NCI-H146 treated with DMSO at 0.1 percent for 48 hours (cell line): ENCODE results near the gene MRPL20.
A peak's percentile ranks its signal among the peaks of the same experiment; 100 is the strongest.
"Not testable (repeated sequence)": the region's sequence is repeated elsewhere in the genome, so short reads cannot be mapped to it uniquely, and the experiment has no call there.

ENCODE experiments used
- DNase-seq: peaks from one replicate; lab custom pipeline; 2025; ENCODE audit not compliant: unreplicated experiment; lab: John Stamatoyannopoulos, UW

The MRPL20 gene

DNA sequence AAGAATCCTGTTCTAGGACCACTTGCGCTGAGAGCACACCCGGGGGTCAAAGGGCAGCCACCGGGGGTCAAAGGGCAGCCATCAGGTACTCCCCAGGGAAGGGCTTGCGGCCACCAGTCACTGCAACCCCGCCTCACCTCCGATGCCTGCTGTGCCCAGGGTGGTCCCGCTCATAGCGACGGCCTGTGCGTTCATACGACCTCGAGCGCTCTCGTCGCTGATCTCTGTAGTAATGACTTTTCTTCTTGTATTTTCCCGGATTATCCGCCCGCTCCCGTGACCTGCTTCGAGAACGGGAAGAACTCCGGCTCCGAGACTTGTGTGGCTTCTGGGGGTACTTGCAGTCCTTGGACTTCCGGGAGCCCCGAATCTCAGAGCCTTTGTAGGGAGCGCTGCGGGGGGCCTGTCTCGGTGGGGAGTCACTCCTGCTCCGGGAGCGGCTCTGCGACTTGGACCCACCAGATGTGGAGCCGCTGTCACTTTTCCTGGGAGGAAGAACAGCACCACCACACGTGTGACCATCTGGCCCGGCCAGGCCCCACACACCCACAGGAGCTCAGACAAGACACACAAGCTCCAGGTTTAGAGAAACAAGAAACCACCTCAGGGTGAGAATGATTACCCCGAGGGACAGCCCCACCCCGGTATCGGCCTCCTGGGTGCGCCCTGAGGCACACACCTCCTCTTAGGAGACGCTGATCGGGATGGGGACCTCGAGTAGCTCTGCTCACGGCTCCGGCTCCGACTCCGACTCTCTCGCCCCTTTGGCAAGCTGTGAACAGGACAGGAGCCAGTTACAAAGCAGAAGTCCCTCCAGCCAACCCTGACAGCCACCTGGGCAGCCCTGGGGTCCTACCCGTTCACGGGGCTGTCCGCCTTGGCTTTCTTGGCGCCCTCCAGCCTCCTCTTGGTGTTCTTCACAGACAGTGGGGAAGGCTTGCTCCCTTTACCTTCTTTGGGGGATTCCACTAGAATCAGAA is 19.7 kb downstream of the MRPL20 start:
- no peak for DNase-seq

DNA sequence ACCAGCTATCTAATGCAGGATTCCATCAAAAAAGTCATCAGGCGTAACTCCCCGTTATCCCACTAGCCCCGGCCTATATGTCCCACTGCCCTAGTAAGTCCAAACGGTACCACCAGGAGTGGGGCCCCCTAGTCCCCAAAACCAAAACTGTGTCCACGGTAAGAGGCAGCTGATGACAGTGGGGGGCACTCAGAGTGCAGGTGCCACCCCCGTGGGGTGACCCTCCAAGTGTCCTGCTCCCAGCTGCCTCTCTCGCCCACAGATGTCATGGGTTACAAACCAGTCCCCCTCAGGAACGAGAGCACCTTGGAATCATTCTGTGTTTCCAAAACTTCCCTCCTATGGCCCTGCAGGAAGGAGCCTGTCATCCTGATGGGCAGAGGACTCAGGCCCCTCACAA is 21.2 kb downstream of the MRPL20 start:
- no peak for DNase-seq

DNA sequence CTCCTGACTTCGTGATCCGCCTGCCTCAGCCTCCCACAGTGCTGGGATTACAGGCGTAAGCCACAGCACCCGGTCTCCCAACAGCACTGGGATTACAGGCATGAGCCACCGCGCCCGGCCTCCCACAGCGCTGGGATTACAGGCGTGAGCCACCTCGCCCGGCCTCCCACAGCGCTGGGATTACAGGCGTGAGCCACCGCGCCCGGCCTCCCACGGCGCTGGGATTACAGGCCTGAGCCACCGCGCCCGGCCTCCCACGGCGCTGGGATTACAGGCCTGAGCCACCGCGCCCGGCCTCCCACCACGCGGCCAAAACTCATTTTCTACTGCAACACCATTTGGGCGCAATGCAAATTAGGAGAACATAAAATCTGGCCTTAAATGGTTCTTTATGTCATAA is 21.8 kb downstream of the MRPL20 start:
- DNase-seq = not testable (repeated sequence)

DNA sequence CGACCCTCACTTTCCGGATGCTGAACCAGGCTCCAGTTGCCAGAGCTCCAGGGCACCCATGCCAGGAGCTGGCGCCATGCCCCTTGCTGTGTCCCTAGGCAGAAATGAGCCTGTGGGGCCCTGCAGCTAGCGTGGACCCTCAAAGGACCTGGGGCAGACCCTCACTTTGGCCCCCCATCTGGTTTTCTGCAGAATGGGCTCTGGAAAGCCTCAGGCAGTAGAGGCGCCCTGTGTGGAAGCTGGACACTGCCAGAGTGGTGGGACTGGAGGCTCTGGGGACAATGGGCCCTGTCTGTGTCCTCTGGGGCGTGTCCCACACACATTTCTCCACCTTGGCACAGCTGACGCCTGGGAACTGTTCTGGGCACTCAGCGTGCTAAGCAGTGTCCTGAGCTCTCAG is 25.8 kb downstream of the MRPL20 start:
- DNase-seq = no peak

DNA sequence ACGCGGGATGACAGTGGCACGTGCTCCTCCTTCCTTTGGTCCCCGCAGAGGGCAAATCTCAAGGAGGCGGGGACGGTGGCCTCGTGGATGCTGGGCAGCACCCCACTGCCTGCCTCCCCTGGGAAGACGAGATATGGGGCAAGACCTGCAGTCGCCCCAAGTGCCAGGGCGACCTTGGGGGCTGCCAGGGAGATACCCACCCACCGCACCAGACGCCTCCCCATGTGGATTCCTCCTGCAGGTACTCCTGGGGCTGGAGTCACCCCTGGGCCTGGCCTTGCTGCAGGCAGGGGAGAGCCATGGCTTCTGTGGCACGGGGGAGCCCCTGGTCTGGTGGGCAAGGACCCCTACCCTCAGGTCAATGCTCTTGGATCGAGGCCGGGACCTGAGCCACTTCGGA is 26.2 kb downstream of the MRPL20 start:
- no peak for DNase-seq

DNA sequence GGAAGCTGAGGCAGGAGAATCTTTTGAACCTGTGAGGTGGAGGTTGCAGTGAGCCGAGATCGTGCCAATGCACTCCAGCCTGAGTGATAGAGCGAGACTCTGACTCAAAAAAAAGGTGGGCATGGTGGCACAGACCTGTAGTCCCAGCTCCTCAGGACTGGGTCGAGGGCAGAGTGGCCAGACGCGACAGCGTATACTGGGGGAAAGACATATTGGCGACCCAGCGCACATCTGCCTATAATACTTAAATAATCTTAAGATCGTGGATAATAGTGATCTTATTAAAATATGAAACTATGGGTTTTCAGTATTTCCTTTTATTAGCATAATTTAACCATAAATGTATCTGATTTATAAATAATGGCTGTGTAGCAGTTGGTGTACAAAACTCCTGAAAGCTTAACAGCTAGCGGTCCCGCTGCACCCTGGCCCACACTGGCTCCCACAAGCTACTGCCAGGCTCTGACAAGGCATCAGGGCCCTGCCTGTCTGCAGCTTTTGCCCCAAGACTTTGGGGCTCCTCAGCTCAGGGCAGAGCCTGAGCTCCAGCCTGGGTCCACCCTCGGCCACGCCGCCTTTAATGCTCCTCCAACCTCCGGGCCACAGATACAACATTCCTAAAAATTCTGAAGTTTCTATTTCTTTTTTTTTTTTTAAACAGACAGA is 29.4 kb downstream of the MRPL20 start:
- no peak for DNase-seq

GRCh38 chr1:1376551-1377226 is 30.4 kb downstream of the MRPL20 start:
- DNase-seq = no peak

GRCh38 chr1:1374929-1375662 is 32.0 kb downstream of the MRPL20 start, which contains the start of gene AURKAIP1:
AURKAIP1 (minus strand) TSS chr1:1375207; CDS start chr1:1374756, 451 bp downstream.
- DNase-seq = peak; percentile 91

DNA sequence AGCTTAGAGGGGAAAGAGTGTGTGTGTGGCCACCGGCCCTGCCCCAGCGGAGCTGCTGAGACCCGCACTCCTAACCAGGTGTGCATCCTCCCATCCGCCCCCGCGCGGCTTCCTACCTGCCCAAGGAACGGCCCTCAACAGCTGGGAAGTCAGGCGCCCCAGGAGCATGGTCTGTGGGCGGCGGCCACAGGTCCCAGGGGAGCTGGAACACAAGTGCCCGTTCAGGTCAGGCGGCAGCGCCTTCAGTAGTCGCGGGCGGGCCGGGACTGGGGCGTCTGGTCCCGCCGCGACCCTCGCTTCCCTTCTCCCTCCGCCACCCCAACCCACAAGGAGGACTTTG is 32.5 kb downstream of the MRPL20 start:
- DNase-seq = no peak

- no peak for DNase-seq
These were observed 33.1 kb downstream of the MRPL20 start for GRCh38 chr1:1373815-1374588.

GRCh38 chr1:1373051-1373814 is 33.9 kb downstream of the MRPL20 start:
- DNase-seq = no peak

DNA sequence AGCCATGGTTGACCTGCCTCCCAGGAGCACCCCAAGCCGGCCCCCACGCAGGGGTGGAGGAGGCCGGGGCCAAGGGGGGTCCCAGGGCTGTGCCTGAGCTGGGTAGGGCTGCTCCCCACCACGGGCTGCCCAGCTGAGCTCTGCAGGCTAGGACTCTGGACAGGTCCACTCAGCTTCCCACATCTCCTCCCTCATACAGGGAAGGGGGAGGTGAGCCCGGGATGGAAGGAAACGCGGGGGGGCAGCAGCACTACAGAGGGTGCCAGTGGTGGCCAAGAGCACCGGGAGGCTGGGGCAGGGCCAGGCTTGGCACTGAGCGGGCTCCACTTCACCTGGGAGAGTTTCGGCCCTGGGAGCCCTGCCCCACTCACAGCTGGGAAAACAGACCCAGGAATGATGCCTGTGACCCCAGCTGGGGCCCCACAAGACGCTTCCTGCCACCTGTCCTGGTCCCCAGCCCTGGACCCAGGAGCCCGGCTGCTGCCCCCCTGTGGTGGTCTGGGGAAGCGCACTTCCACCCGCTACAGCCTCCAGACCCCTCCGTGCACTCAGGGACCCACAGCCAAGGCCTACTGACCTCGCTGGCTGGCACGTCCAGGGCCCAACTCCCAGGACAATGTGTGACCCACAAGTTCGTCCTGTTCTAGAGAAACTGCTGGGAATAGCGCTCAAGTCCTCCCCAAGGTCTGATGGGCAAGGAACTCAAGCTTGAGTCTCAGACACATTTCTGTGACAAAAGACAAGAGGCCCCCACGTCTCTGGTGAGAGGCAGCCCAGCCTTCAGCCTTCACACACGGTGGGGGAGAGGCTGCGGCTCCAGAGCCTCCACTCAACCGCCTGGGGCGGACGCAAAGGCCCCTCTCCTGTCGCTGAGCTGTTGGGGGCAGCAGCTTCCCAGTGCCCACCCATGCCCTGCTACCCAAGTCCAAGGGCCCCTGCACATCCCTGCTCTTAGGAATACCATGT is 35.1 kb downstream of the MRPL20 start:
- peak; percentile 26 for DNase-seq

DNA sequence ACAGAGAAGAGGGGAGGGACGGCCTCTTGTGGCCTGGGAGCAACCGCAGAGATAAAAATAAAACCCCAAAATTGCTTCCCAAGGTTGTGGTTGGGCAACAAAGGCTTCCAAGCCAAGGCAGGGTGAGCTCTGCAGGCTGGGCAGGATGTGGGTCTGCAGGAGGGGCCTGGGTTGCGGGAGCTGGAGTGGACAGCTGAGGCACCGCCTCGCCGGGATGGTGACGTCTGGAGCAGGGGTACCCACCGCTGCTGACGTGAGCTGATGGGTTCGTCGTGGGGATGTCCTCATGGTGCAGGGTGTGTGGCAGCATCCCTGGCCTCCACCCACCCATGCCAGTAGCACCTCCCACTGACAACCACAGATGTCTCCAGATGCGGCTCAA is 35.7 kb downstream of the MRPL20 start:
- no peak for DNase-seq

GRCh38 chr1:1370771-1371300 is 36.3 kb downstream of the MRPL20 start:
- no peak for DNase-seq

DNA sequence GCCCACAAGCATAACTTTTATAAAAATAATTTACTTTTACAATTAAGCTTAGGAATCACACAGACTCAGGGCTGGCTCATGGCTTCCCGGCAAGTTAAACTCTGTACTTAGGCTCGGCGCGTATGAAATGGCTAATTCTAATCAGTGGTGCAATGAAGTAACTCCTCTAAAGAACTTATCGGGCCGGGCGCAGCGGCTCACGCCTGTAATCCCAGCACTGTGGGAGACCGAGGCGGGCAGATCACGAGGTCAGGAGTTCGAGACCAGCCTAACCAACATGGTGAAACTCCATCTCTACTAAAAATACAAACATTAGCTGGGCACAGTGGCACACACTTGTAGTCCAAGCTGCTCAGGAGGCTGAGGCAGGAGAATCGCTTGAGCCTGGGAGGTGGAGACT is 37.0 kb downstream of the MRPL20 start:
- DNase-seq = not testable (repeated sequence)

GRCh38 chr1:1367315-1367714 is 39.8 kb downstream of the MRPL20 start:
- no peak for DNase-seq

DNA sequence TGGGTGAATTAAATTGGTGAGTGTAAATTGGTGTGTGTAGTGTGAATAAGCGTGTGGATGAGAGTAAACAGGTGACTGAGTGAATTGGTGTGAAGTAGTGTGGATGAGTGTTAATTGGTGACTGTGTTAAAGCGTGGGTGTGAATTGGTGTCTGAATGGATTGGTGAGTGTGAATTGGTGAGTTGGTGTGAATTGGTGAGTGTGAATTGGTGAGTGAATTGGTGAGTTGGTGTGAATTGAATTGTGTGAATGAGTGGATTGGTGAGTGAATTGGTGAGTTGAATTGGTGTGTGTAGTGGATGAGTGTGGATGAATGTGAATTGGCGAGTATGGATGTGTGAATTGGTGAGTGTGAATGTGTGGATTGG is 40.4 kb downstream of the MRPL20 start:
- no peak for DNase-seq
